Measurements from ENCODE around the gene CACNA1H. TPM values are rescaled to one million over a fixed set of nuclear protein-coding genes. Genes with fewer than 3 reads are reported as not detected.

The CACNA1H gene
- total RNA-seq, 1 experiment from 2014 or later = 19.7 TPM

DNA sequence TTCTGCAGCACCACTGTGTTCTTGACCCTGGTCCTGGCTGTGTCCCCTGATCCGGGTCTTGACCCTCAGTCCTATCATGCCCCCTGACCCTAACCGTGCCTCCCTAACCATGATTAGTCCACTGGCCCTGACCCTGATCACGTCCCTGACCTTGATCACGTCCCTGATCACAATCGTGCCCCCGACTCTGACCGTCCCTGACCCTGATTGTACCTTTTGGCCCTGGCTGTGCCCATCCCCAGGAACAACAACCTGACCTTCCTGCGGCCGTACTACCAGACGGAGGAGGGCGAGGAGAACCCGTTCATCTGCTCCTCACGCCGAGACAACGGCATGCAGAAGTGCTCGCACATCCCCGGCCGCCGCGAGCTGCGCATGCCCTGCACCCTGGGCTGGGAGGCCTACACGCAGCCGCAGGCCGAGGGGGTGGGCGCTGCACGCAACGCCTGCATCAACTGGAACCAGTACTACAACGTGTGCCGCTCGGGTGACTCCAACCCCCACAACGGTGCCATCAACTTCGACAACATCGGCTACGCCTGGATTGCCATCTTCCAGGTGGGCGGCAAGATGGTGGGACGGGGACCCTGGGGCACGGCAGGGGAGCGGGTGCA is 47.2 kb downstream of the CACNA1H start:
- no peak for TF ChIP-seq EZH2 (IDR thresholded peaks at IDR 0.05; ENCODE audit: borderline replicate concordance, low read depth, low read length, poor library complexity, severe bottlenecking)
- TF ChIP-seq, protein P1, sequence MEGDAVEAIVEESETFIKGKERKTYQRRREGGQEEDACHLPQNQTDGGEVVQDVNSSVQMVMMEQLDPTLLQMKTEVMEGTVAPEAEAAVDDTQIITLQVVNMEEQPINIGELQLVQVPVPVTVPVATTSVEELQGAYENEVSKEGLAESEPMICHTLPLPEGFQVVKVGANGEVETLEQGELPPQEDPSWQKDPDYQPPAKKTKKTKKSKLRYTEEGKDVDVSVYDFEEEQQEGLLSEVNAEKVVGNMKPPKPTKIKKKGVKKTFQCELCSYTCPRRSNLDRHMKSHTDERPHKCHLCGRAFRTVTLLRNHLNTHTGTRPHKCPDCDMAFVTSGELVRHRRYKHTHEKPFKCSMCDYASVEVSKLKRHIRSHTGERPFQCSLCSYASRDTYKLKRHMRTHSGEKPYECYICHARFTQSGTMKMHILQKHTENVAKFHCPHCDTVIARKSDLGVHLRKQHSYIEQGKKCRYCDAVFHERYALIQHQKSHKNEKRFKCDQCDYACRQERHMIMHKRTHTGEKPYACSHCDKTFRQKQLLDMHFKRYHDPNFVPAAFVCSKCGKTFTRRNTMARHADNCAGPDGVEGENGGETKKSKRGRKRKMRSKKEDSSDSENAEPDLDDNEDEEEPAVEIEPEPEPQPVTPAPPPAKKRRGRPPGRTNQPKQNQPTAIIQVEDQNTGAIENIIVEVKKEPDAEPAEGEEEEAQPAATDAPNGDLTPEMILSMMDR (conservative IDR thresholded peaks at IDR 0.05; ENCODE audit: low read depth, low read length) = no peak
- Histone ChIP-seq H3K9me3 (ENCODE audit: low read depth, low read length, poor library complexity, severe bottlenecking) (no peaks in the 10 kb centered on the region), H3K27ac (ENCODE audit: low read depth, low read length, poor library complexity, severe bottlenecking) (no peak overlapping the region), H3K36me3 (ENCODE audit: insufficient read depth, low read length, poor library complexity, severe bottlenecking) (peaks cover 25% of the 10 kb centered on the region), H3K27me3 (replicated peaks; ENCODE audit: insufficient read depth, low read depth, low read length, poor library complexity) (no peaks in the 10 kb centered on the region), H3K4me1 (ENCODE audit: insufficient read depth, low read length, poor library complexity, severe bottlenecking) (no peaks in the 10 kb centered on the region), H3K4me3 (ENCODE audit: low read depth, low read length, poor library complexity, severe bottlenecking) (no peak overlapping the region)
- no TSS peak for BruUV-seq (replicated peaks)
- ChIA-PET POLR2A (ENCODE audit: low non-redundant PET) (no interaction called here), CTCF (no interaction called here)
- DNase-seq (ENCODE audit: low spot score) = no peak
- intact Hi-C loops (cut with micrococcal nuclease; ENCODE audit: unreplicated experiment) = no loop called here

DNA sequence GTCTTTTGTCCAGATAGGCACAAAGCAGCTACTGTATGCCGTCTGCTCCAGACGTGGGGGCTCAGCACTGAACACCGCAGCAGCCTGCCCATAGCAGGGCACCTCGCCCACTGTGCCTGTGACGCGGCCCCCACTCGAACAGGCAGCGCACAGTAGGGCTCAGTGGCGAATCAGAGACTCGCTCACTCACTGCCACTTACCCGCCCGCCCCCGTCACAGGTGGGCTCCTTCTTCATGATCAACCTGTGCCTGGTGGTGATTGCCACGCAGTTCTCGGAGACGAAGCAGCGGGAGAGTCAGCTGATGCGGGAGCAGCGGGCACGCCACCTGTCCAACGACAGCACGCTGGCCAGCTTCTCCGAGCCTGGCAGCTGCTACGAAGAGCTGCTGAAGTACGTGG is 48.5 kb downstream of the CACNA1H start:
- Histone ChIP-seq H3K27me3 (replicated peaks; ENCODE audit: insufficient read depth, low read depth, low read length, poor library complexity) (no peaks in the 10 kb centered on the region), H3K9me3 (ENCODE audit: low read depth, low read length, poor library complexity, severe bottlenecking) (no peaks in the 10 kb centered on the region), H3K27ac (ENCODE audit: low read depth, low read length, poor library complexity, severe bottlenecking) (no peak overlapping the region), H3K4me3 (ENCODE audit: low read depth, low read length, poor library complexity, severe bottlenecking) (no peak overlapping the region), H3K36me3 (ENCODE audit: insufficient read depth, low read length, poor library complexity, severe bottlenecking) (peaks cover 33% of the 10 kb centered on the region), H3K4me1 (ENCODE audit: insufficient read depth, low read length, poor library complexity, severe bottlenecking) (no peaks in the 10 kb centered on the region)
- no peak for DNase-seq (ENCODE audit: low spot score)
- CTCF ChIA-PET = interaction anchor here (0.6 kb wide), 1 partner anchor 1320 kb away, joined by 4 read pairs; no protein-coding TSS in a partner anchor
- POLR2A ChIA-PET (ENCODE audit: low non-redundant PET) = no interaction called here
- BruUV-seq (replicated peaks) = no TSS peak
- TF ChIP-seq, protein P1 (conservative IDR thresholded peaks at IDR 0.05; ENCODE audit: low read depth, low read length) = no peak
- TF ChIP-seq EZH2 (IDR thresholded peaks at IDR 0.05; ENCODE audit: borderline replicate concordance, low read depth, low read length, poor library complexity, severe bottlenecking) = no peak
- intact Hi-C loops (cut with micrococcal nuclease; ENCODE audit: unreplicated experiment) = no loop called here

DNA sequence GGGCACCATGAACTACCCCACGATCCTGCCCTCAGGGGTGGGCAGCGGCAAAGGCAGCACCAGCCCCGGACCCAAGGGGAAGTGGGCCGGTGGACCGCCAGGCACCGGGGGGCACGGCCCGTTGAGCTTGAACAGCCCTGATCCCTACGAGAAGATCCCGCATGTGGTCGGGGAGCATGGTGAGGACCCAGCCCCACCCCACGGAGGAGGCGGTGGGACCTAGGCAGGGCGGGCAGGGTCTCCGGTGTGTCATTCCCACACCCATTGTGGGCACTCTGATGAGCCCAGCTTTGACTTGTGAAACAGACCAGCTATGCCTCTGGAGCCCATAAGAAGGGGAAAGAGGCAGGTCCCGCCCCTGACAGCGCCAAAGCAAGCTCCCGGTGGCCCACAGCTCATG is 49.4 kb downstream of the CACNA1H start:
- Histone ChIP-seq H3K9me3 (ENCODE audit: low read depth, low read length, poor library complexity, severe bottlenecking) (no peaks in the 10 kb centered on the region), H3K36me3 (ENCODE audit: insufficient read depth, low read length, poor library complexity, severe bottlenecking) (peaks cover 33% of the 10 kb centered on the region), H3K4me1 (ENCODE audit: insufficient read depth, low read length, poor library complexity, severe bottlenecking) (no peaks in the 10 kb centered on the region), H3K4me3 (ENCODE audit: low read depth, low read length, poor library complexity, severe bottlenecking) (no peak overlapping the region), H3K27me3 (replicated peaks; ENCODE audit: insufficient read depth, low read depth, low read length, poor library complexity) (no peaks in the 10 kb centered on the region), H3K27ac (ENCODE audit: low read depth, low read length, poor library complexity, severe bottlenecking) (no peak overlapping the region)
- BruUV-seq (replicated peaks) = no TSS peak
- POLR2A ChIA-PET (ENCODE audit: low non-redundant PET) = no interaction called here
- TF ChIP-seq EZH2 (IDR thresholded peaks at IDR 0.05; ENCODE audit: borderline replicate concordance, low read depth, low read length, poor library complexity, severe bottlenecking) = no peak
- TF ChIP-seq, protein P1 (conservative IDR thresholded peaks at IDR 0.05; ENCODE audit: low read depth, low read length) = no peak
- CTCF ChIA-PET = no interaction called here
- no peak for DNase-seq (ENCODE audit: low spot score)
- intact Hi-C loops (cut with micrococcal nuclease; ENCODE audit: unreplicated experiment) = no loop called here

Measured in A673 (cell line).